IMR-90 (cell line): ENCODE data around the gene PPP2R2D.

Experiments
- FOS ChIP-seq: fragments of 150-350 bp; IDR thresholded peaks from 2 replicates; pipeline ENCODE4 v1.6.1; 2016; ENCODE audit warnings: low read depth, low read length
- TF ChIP-seq, protein P1 (sequence below): conservative IDR thresholded peaks from 2 replicates; pipeline ENCODE4 v1.5.1; 2012; ENCODE audit warnings: mild to moderate bottlenecking, low read depth, low read length, improper control_type of control experiment

- TF ChIP-seq, protein P1, sequence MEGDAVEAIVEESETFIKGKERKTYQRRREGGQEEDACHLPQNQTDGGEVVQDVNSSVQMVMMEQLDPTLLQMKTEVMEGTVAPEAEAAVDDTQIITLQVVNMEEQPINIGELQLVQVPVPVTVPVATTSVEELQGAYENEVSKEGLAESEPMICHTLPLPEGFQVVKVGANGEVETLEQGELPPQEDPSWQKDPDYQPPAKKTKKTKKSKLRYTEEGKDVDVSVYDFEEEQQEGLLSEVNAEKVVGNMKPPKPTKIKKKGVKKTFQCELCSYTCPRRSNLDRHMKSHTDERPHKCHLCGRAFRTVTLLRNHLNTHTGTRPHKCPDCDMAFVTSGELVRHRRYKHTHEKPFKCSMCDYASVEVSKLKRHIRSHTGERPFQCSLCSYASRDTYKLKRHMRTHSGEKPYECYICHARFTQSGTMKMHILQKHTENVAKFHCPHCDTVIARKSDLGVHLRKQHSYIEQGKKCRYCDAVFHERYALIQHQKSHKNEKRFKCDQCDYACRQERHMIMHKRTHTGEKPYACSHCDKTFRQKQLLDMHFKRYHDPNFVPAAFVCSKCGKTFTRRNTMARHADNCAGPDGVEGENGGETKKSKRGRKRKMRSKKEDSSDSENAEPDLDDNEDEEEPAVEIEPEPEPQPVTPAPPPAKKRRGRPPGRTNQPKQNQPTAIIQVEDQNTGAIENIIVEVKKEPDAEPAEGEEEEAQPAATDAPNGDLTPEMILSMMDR: no peak
- no peak for TF ChIP-seq FOS
These were observed 37.0 kb downstream of the PPP2R2D start for GRCh38 chr10:131937836-131938235.
